ENCODE data around the gene SPATA45. TPM values are rescaled to one million over a fixed set of nuclear protein-coding genes. Genes with fewer than 3 reads are reported as not detected.

The SPATA45 gene
- total RNA-seq, 1 donor from 2014 or later, result not detected

DNA sequence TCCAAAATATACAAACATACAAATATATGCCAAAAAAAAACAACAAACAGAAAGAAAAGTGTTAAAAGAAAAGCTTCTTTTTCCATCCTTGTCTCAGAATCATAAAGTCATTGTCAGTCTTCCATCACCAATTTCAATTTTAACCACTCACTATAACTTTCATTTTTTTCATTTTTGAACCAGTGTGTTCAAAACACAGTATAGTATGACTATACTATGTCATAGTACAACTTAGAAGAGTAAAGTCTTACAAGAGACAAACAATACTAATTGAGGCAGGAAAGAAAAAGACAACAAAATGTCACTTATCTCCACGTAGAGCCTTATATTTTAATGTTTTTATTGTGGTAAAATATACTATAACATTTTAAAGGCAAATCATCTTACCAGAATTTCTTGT, 63.5 kb downstream of the SPATA45 start:
- Mint-ChIP-seq H3K27ac (no peak overlapping the region), H3K9me3 (no peaks in the 10 kb centered on the region), H3K4me1 (ENCODE audit: unreplicated experiment) (no peaks in the 10 kb centered on the region), H3K4me3 (no peak overlapping the region), H3K36me3 (peaks cover 23% of the 10 kb centered on the region), H3K27me3 (no peaks in the 10 kb centered on the region)
- TF ChIP-seq, protein P1, sequence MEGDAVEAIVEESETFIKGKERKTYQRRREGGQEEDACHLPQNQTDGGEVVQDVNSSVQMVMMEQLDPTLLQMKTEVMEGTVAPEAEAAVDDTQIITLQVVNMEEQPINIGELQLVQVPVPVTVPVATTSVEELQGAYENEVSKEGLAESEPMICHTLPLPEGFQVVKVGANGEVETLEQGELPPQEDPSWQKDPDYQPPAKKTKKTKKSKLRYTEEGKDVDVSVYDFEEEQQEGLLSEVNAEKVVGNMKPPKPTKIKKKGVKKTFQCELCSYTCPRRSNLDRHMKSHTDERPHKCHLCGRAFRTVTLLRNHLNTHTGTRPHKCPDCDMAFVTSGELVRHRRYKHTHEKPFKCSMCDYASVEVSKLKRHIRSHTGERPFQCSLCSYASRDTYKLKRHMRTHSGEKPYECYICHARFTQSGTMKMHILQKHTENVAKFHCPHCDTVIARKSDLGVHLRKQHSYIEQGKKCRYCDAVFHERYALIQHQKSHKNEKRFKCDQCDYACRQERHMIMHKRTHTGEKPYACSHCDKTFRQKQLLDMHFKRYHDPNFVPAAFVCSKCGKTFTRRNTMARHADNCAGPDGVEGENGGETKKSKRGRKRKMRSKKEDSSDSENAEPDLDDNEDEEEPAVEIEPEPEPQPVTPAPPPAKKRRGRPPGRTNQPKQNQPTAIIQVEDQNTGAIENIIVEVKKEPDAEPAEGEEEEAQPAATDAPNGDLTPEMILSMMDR (conservative IDR thresholded peaks at IDR 0.05), result no peak
- no peak for DNase-seq (ENCODE audit: extremely low spot score, unreplicated experiment)

DNA sequence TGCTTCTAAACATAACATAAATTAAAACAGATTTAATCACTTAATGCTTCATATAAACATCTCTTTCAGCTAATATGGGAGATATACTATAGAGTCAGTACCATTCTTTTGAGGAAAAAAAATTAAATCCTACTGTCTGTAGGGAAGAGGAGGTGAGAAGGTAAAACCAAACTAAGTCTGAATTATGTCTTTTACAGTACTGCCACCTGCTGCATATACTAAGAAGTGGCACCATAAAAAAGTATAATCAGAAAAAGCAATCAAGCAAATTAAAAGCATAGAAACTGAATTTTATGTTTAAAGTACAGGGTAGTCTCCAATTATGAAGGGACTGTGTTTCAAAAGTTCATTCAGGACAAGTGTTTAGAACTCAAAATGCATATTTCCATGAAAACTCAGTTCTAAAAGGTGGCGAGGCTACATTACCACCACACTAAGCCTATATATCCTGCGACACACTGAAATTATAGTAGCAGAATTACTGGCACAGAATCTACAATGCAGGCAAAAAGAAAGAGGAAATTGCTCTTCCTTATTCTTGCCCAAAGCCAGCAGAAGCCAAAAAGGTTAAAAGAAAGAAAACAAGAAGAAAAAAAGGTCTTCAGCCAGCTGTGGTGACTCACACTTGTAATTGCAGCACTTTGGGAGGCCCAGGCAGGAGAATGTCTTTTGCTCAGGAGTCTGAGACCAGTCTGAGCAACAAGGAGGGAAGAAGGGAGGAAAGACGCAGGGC, 64.9 kb downstream of the SPATA45 start:
- H3K4me1 Mint-ChIP-seq (ENCODE audit: unreplicated experiment), result no peaks in the 10 kb centered on the region
- no peak for DNase-seq (ENCODE audit: extremely low spot score, unreplicated experiment)
- peaks cover 30% of the 10 kb centered on the region for H3K36me3 Mint-ChIP-seq
- no peaks in the 10 kb centered on the region for H3K9me3 Mint-ChIP-seq
- H3K27ac Mint-ChIP-seq, result no peak overlapping the region
- H3K4me3 Mint-ChIP-seq, result no peak overlapping the region
- no peaks in the 10 kb centered on the region for H3K27me3 Mint-ChIP-seq
- TF ChIP-seq, protein P1 (conservative IDR thresholded peaks at IDR 0.05), result peak; percentile 77

DNA sequence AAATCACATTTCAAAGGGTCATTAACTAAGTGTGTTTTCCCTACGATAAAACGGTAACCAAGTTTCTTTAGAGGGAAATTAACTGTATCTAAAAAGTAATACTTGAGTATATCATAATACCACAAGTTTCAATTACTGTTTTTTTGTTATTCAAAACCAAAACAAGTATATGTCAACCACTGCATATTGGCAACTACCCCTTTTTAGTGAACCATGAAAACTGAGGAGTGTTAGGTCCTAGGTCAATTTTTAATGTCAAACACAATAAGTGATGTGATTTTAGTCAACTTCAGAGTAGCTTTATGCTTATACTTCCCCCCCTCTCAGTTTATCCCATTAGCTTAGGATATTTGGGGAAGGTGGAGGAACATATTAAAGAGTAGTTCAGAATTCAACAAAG, 66.2 kb downstream of the SPATA45 start:
- Mint-ChIP-seq H3K4me3 (no peak overlapping the region), H3K27ac (no peak overlapping the region)

DNA sequence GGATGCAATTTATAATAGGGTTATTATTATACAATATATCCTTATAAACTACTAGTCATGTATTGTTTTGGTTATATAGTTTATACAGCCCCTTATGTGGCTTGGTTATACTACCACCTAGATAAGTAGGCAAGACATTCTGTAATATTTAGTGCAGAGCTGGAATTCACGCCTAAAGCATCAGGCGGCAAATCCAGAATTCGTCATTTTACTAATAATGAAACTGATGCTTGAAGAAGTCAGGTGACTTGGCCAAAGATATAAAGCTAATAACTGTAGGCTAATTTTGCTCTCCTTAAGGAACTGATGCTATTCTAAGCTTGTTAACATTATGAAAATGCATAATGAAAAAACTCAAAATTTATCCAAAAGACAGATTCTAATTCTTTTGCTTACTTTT, 66.7 kb downstream of the SPATA45 start:
- Mint-ChIP-seq H3K27ac (no peak overlapping the region), H3K27me3 (no peaks in the 10 kb centered on the region), H3K4me1 (ENCODE audit: unreplicated experiment) (no peaks in the 10 kb centered on the region), H3K4me3 (no peak overlapping the region), H3K9me3 (no peaks in the 10 kb centered on the region), H3K36me3 (peaks cover 35% of the 10 kb centered on the region)
- no peak for DNase-seq (ENCODE audit: extremely low spot score, unreplicated experiment)
- TF ChIP-seq, protein P1 (conservative IDR thresholded peaks at IDR 0.05), result no peak

More for the DNA sequence above, 66.2 kb downstream of the SPATA45 start:
- peaks cover 39% of the 10 kb centered on the region for H3K36me3 Mint-ChIP-seq
- TF ChIP-seq, protein P1 (conservative IDR thresholded peaks at IDR 0.05), result no peak
- no peaks in the 10 kb centered on the region for H3K9me3 Mint-ChIP-seq
- no peaks in the 10 kb centered on the region for H3K4me1 Mint-ChIP-seq (ENCODE audit: unreplicated experiment)
- DNase-seq (ENCODE audit: extremely low spot score, unreplicated experiment), result no peak
- no peaks in the 10 kb centered on the region for H3K27me3 Mint-ChIP-seq

Other genes starting within 250 kb of the SPATA45 start
- 23.9 and 117 TPM in 2 replicates for gene ATF3, start 238.9 kb downstream of the SPATA45 start, total RNA-seq (ENCODE audit: low replicate concordance)
- 0.55 and 0.72 TPM in 2 replicates for gene BATF3, start 147.8 kb downstream of the SPATA45 start, total RNA-seq (ENCODE audit: low replicate concordance)
- gene NSL1, start 55.9 kb downstream of the SPATA45 start, total RNA-seq (ENCODE audit: low replicate concordance), result 25.4 and 42.1 TPM in 2 replicates
- gene TATDN3, start 55.8 kb downstream of the SPATA45 start, total RNA-seq (ENCODE audit: low replicate concordance), result 12.5 and 13.8 TPM in 2 replicates
- 20.5 and 22.0 TPM in 2 replicates for gene FLVCR1, start 10.6 kb upstream of the SPATA45 start, total RNA-seq (ENCODE audit: low replicate concordance)
- 3.5 and 27.4 TPM in 2 replicates for gene VASH2, start 102.9 kb upstream of the SPATA45 start, total RNA-seq (ENCODE audit: low replicate concordance)
- 22.2 and 36.0 TPM in 2 replicates for gene ANGEL2, start 168.2 kb upstream of the SPATA45 start, total RNA-seq (ENCODE audit: low replicate concordance)
- gene RPS6KC1, start 203.6 kb upstream of the SPATA45 start, total RNA-seq (ENCODE audit: low replicate concordance), result 15.5 and 19.2 TPM in 2 replicates